ENCODE results near the gene LRRC3.
A peak's percentile ranks its signal among the peaks of the same experiment; 100 is the strongest.
"Not testable (repeated sequence)": the region's sequence is repeated elsewhere in the genome, so short reads cannot be mapped to it uniquely, and the experiment has no call there.

LRRC3 gene

GRCh38 chr21:44479556-44480199 is 24.4 kb downstream of the LRRC3 start:
- not testable (repeated sequence) for H3K4me1 ChIP-seq (ENCODE audit: low read length); H3K9me3 ChIP-seq (replicated peaks; ENCODE audit: insufficient read depth, low read length); H3K36me3 ChIP-seq (replicated peaks; ENCODE audit: insufficient read depth, low read length); H3K9ac ChIP-seq (ENCODE audit: low read length); H4K20me1 ChIP-seq (ENCODE audit: insufficient read depth, low read length); H3K4me3 ChIP-seq (ENCODE audit: low read length); H3F3A ChIP-seq (ENCODE audit: insufficient read depth, low read length); H3K4me2 ChIP-seq (ENCODE audit: low read depth, low read length); H3K9me2 ChIP-seq (replicated peaks; ENCODE audit: insufficient read depth, low read length); H3K79me2 ChIP-seq (ENCODE audit: low read length); H3K27ac ChIP-seq (ENCODE audit: low read length); H2AFZ ChIP-seq (ENCODE audit: low read length)
- peak; percentile 43 for TF ChIP-seq CTCF (IDR thresholded peaks at IDR 0.05; ENCODE audit: low read length)
- peaks cover 43% of the 10 kb centered on the region for H3K27me3 ChIP-seq (replicated peaks; ENCODE audit: insufficient read depth, low read length)
- DNase-seq, result peak; percentile 36

GRCh38 chr21:44480200-44481053 is 25.1 kb downstream of the LRRC3 start:
- Histone ChIP-seq H3K9me3 (replicated peaks; ENCODE audit: insufficient read depth, low read length) (no peaks in the 10 kb centered on the region), H3K36me3 (replicated peaks; ENCODE audit: insufficient read depth, low read length) (no peaks in the 10 kb centered on the region), H3K4me1 (ENCODE audit: low read length) (no peaks in the 10 kb centered on the region), H3K79me2 (ENCODE audit: low read length) (no peaks in the 10 kb centered on the region), H4K20me1 (ENCODE audit: insufficient read depth, low read length) (no peaks in the 10 kb centered on the region), H3K27ac (ENCODE audit: low read length) (no peak overlapping the region), H3K4me2 (ENCODE audit: low read depth, low read length) (no peak overlapping the region), H3K9ac (ENCODE audit: low read length) (no peak overlapping the region), H3F3A (ENCODE audit: insufficient read depth, low read length) (no peaks in the 10 kb centered on the region), H3K27me3 (replicated peaks; ENCODE audit: insufficient read depth, low read length) (peaks cover 48% of the 10 kb centered on the region), H3K9me2 (replicated peaks; ENCODE audit: insufficient read depth, low read length) (no peaks in the 10 kb centered on the region), H2AFZ (ENCODE audit: low read length) (no peak overlapping the region), H3K4me3 (ENCODE audit: low read length) (no peak overlapping the region)
- no peak for DNase-seq
- TF ChIP-seq EZH2 (optimal IDR thresholded peaks at IDR 0.05; ENCODE audit: low read depth, low read length), result no peak
- no peak for TF ChIP-seq CTCF (IDR thresholded peaks at IDR 0.05; ENCODE audit: low read length)
- no peak for TF ChIP-seq EZH2phosphoT487 (IDR thresholded peaks at IDR 0.05; ENCODE audit: low read length)

- Histone ChIP-seq H3K4me2 (ENCODE audit: low read depth, low read length) (no peak overlapping the region), H3K27ac (ENCODE audit: low read length) (no peak overlapping the region)
- TF ChIP-seq EZH2phosphoT487 (IDR thresholded peaks at IDR 0.05; ENCODE audit: low read length) (no peak), CTCF (IDR thresholded peaks at IDR 0.05; ENCODE audit: low read length) (no peak), EZH2 (optimal IDR thresholded peaks at IDR 0.05; ENCODE audit: low read depth, low read length) (no peak)
Measured at GRCh38 chr21:44482581-44483287, 27.4 kb downstream of the LRRC3 start.

More at GRCh38 chr21:44482581-44483287, 27.4 kb downstream of the LRRC3 start:
- no peaks in the 10 kb centered on the region for H3K9me2 ChIP-seq (replicated peaks; ENCODE audit: insufficient read depth, low read length)
- no peaks in the 10 kb centered on the region for H3K4me1 ChIP-seq (ENCODE audit: low read length)
- H3K4me3 ChIP-seq (ENCODE audit: low read length), result no peak overlapping the region
- H3K27me3 ChIP-seq (replicated peaks; ENCODE audit: insufficient read depth, low read length), result peaks cover 60% of the 10 kb centered on the region
- no peaks in the 10 kb centered on the region for H3F3A ChIP-seq (ENCODE audit: insufficient read depth, low read length)
- no peaks in the 10 kb centered on the region for H4K20me1 ChIP-seq (ENCODE audit: insufficient read depth, low read length)
- H3K9ac ChIP-seq (ENCODE audit: low read length), result no peak overlapping the region
- H3K79me2 ChIP-seq (ENCODE audit: low read length), result no peaks in the 10 kb centered on the region
- no peaks in the 10 kb centered on the region for H3K9me3 ChIP-seq (replicated peaks; ENCODE audit: insufficient read depth, low read length)
- DNase-seq, result no peak
- no peak overlapping the region for H2AFZ ChIP-seq (ENCODE audit: low read length)
- no peaks in the 10 kb centered on the region for H3K36me3 ChIP-seq (replicated peaks; ENCODE audit: insufficient read depth, low read length)

Measured in MM.1S (cell line).